Fibroblast of lung (primary cell): ENCODE results near the gene MSH3. TPM values are rescaled to one million over a fixed set of nuclear protein-coding genes. Genes with fewer than 3 reads are reported as not detected.

Experiments used
- DNase-seq, 2 donors: peaks; one replicate each; pipeline versions ENCODE4 v3.0.0 to v3.0.0-alpha.2; 2010; ENCODE audit warnings: low read depth in 2 of 2
- H2AFZ ChIP-seq: 2 replicates; pipeline ENCODE4 v1.5.1; 2012; ENCODE audit warnings: low read length, control low read depth, inconsistent platforms
- H3K27ac ChIP-seq: 2 replicates; pipeline ENCODE4 v1.5.1; 2011; ENCODE audit warnings: low read length, control low read depth; ENCODE audit not compliant: insufficient read depth
- H3K27me3 ChIP-seq: 2 replicates; pipeline ENCODE4 v1.5.1; 2011; ENCODE audit warnings: mild to moderate bottlenecking, low read length; ENCODE audit not compliant: control insufficient read depth, insufficient read depth
- H3K36me3 ChIP-seq: 2 replicates; pipeline ENCODE4 v1.5.1; 2011; ENCODE audit warnings: low read length; ENCODE audit not compliant: control insufficient read depth, insufficient read depth
- H3K4me1 ChIP-seq: 2 replicates; pipeline ENCODE4 v1.5.1; 2011; ENCODE audit warnings: low read length; ENCODE audit not compliant: control insufficient read depth, insufficient read depth; ENCODE audit errors: extremely low read depth
- H3K4me2 ChIP-seq: 2 replicates; pipeline ENCODE4 v1.5.1; 2011; ENCODE audit warnings: low read length, control low read depth; ENCODE audit not compliant: insufficient read depth; ENCODE audit errors: extremely low read depth
- H3K4me3 ChIP-seq, 4 experiments: fragments of 200-600 bp in 1 of 4; sonication (generic) in 1 of 4; replicated peaks in 1 of 4; 2 replicates each; pipeline ENCODE4 v1.5.1; 2011 to 2016; ENCODE audit warnings: low read length in 4 of 4, low read depth in 3 of 4, mild to moderate bottlenecking in 3 of 4, control low read depth in 2 of 4, inconsistent platforms in 1 of 4, mixed read lengths in 1 of 4; ENCODE audit not compliant: insufficient read depth in 1 of 4; ENCODE audit errors: control extremely low read depth in 1 of 4
- H3K79me2 ChIP-seq: 2 replicates; pipeline ENCODE4 v1.5.1; 2012; ENCODE audit warnings: mild to moderate bottlenecking, low read length, inconsistent platforms; ENCODE audit not compliant: control insufficient read depth, insufficient read depth
- H3K9ac ChIP-seq: 2 replicates; pipeline ENCODE4 v1.5.1; 2011; ENCODE audit warnings: mild to moderate bottlenecking, low read length, control low read depth; ENCODE audit not compliant: insufficient read depth
- H3K9me3 ChIP-seq: 2 replicates; pipeline ENCODE4 v1.5.1; 2012; ENCODE audit warnings: low read depth, low read length; ENCODE audit not compliant: control insufficient read depth, insufficient read depth
- H4K20me1 ChIP-seq: 2 replicates; pipeline ENCODE4 v1.5.1; 2011; ENCODE audit warnings: low read length; ENCODE audit not compliant: control insufficient read depth, insufficient read depth; ENCODE audit errors: extremely low read depth
- CTCF ChIP-seq, 2 donors: IDR thresholded peaks in 1 of 2; conservative IDR thresholded peaks in 1 of 2; 1 replicate in 1 of 2; 2 replicates in 1 of 2; pipeline ENCODE4 v1.5.1; 2011 to 2012; ENCODE audit warnings: low read length in 2 of 2, control low read depth in 1 of 2, inconsistent platforms in 1 of 2, low read depth in 1 of 2, mild to moderate bottlenecking in 1 of 2
- EZH2 ChIP-seq: IDR thresholded peaks from 2 replicates; pipeline ENCODE4 v1.5.1; 2012; ENCODE audit warnings: low read length, control low read depth, mild to moderate bottlenecking; ENCODE audit errors: missing control alignments
- polyA plus RNA-seq, 2 donors: library from polyadenylated mRNA; depleted of rRNA in 1 of 2; stranded (reverse) in 1 of 2; unstranded in 1 of 2; fragments of >200 nt; gene quantifications; 2 replicates each; pipeline ENCODE4 v1.2.1, GENCODE V29; 2011 to 2012; ENCODE audit warnings: missing spikeins in 1 of 2
- total RNA-seq: library from RNA; depleted of rRNA; stranded (reverse); fragments of >200 nt; gene quantifications from 2 replicates; pipeline ENCODE4 v1.2.1, GENCODE V29; 2014

Gene MSH3
- total and polyA plus RNA-seq, 2 donors (not counting 1 experiment from before 2014, with no cell fraction given) = 9.1 to 14.4 TPM

GRCh38 chr5:80799573-80799972, 145.1 kb downstream of the MSH3 start:
- H3K4me3 ChIP-seq = no peak overlapping the region
- TF ChIP-seq CTCF (conservative IDR thresholded peaks at IDR 0.05 in 1 of 2, IDR thresholded peaks at IDR 0.05 in 1 of 2; ENCODE audit: low read depth in 1 of 2, low read length in 2 of 2) = no peak
- no peak for TF ChIP-seq EZH2
- no peak overlapping the region for H3K27ac ChIP-seq
- H3K36me3 ChIP-seq = no peaks in the 10 kb centered on the region
- H3K4me1 ChIP-seq = no peaks in the 10 kb centered on the region
- no peak overlapping the region for H3K9ac ChIP-seq
- no peak overlapping the region for H3K4me2 ChIP-seq
- no peak for DNase-seq
- H3K9me3 ChIP-seq = no peaks in the 10 kb centered on the region
- H2AFZ ChIP-seq = no peak overlapping the region
- no peaks in the 10 kb centered on the region for H4K20me1 ChIP-seq
- no peaks in the 10 kb centered on the region for H3K79me2 ChIP-seq
- no peaks in the 10 kb centered on the region for H3K27me3 ChIP-seq

- H3K79me2 ChIP-seq = no peaks in the 10 kb centered on the region
- no peak for DNase-seq
- H3K4me3 ChIP-seq = no peak overlapping the region
- H3K27ac ChIP-seq = no peak overlapping the region
- no peaks in the 10 kb centered on the region for H3K27me3 ChIP-seq
- no peaks in the 10 kb centered on the region for H3K4me1 ChIP-seq
- H3K4me2 ChIP-seq = no peak overlapping the region
- no peaks in the 10 kb centered on the region for H4K20me1 ChIP-seq
- no peaks in the 10 kb centered on the region for H3K36me3 ChIP-seq
- no peaks in the 10 kb centered on the region for H3K9me3 ChIP-seq
- TF ChIP-seq CTCF (conservative IDR thresholded peaks at IDR 0.05 in 1 of 2, IDR thresholded peaks at IDR 0.05 in 1 of 2; ENCODE audit: low read depth in 1 of 2, low read length in 2 of 2) (no peak), EZH2 (no peak)
- H2AFZ ChIP-seq = no peak overlapping the region
- no peak overlapping the region for H3K9ac ChIP-seq
These were observed 149.9 kb downstream of the MSH3 start for GRCh38 chr5:80804332-80804731.

- Histone ChIP-seq H3K79me2 (no peaks in the 10 kb centered on the region), H3K9ac (no peak overlapping the region), H3K27me3 (no peaks in the 10 kb centered on the region), H3K4me1 (no peaks in the 10 kb centered on the region), H3K36me3 (no peaks in the 10 kb centered on the region), H3K4me3 (no peak overlapping the region), H3K27ac (no peak overlapping the region), H3K4me2 (no peak overlapping the region), H4K20me1 (no peaks in the 10 kb centered on the region), H2AFZ (no peak overlapping the region), H3K9me3 (no peaks in the 10 kb centered on the region)
- DNase-seq = no peak
- TF ChIP-seq CTCF (conservative IDR thresholded peaks at IDR 0.05 in 1 of 2, IDR thresholded peaks at IDR 0.05 in 1 of 2; ENCODE audit: low read depth in 1 of 2, low read length in 2 of 2) (no peak), EZH2 (no peak)
These were observed 150.6 kb downstream of the MSH3 start for GRCh38 chr5:80805038-80805437.
